Liver (tissue), 9 donors: ENCODE data around the gene GALC. TPM values are rescaled to one million over a fixed set of nuclear protein-coding genes. Genes with fewer than 3 reads are reported as not detected.
A peak's percentile ranks its signal among the peaks of the same experiment; 100 is the strongest.
"Not testable (repeated sequence)": the region's sequence is repeated elsewhere in the genome, so short reads cannot be mapped to it uniquely, and the experiment has no call there.

Experiments used
- DNase-seq: peaks from one replicate; pipeline ENCODE4 v3.0.0-alpha.2; 2017; ENCODE audit warnings: low spot score
- H3K27ac ChIP-seq, 2 donors: one replicate each; pipeline ENCODE4 v1.7.0; 2013; ENCODE audit warnings: inconsistent platforms in 2 of 2, low read length in 2 of 2, control low read depth in 1 of 2, low read depth in 1 of 2, mild to moderate bottlenecking in 1 of 2
- H3K27me3 ChIP-seq, 4 donors: one replicate each; pipeline versions ENCODE4 v1.6.1 to v1.7.0; 2013; ENCODE audit warnings: low read length in 3 of 4, inconsistent platforms in 1 of 4, mild to moderate bottlenecking in 1 of 4, moderate library complexity in 1 of 4; ENCODE audit not compliant: control insufficient read depth in 4 of 4, insufficient read depth in 4 of 4
- H3K36me3 ChIP-seq, 4 donors: one replicate each; pipeline versions ENCODE4 v1.6.1 to v1.7.0; 2013; ENCODE audit warnings: low read length in 3 of 4, mild to moderate bottlenecking in 3 of 4, low read depth in 1 of 4, moderate library complexity in 1 of 4; ENCODE audit not compliant: control insufficient read depth in 4 of 4, insufficient read depth in 3 of 4
- H3K4me1 ChIP-seq, 4 donors: one replicate each; pipeline versions ENCODE4 v1.6.1 to v1.7.0; 2013; ENCODE audit warnings: low read length in 3 of 4, mild to moderate bottlenecking in 3 of 4, moderate library complexity in 1 of 4; ENCODE audit not compliant: control insufficient read depth in 4 of 4, insufficient read depth in 4 of 4
- H3K4me3 ChIP-seq, 3 donors: one replicate each; pipeline versions ENCODE4 v1.6.1 to v1.7.0; 2013; ENCODE audit warnings: low read length in 3 of 3, control low read depth in 1 of 3, low read depth in 1 of 3, mild to moderate bottlenecking in 1 of 3
- H3K9ac ChIP-seq, 2 donors: one replicate each; pipeline ENCODE4 v1.7.0; 2013; ENCODE audit warnings: low read length in 2 of 2, mild to moderate bottlenecking in 2 of 2, moderate library complexity in 2 of 2, control low read depth in 1 of 2, low read depth in 1 of 2
- H3K9me3 ChIP-seq, 4 donors: one replicate each; pipeline versions ENCODE4 v1.6.1 to v1.7.0; 2013; ENCODE audit warnings: low read length in 3 of 4; ENCODE audit not compliant: control insufficient read depth in 4 of 4
- ATF3 ChIP-seq: IDR thresholded peaks from 2 replicates; pipeline ENCODE4 v1.6.1; 2016; ENCODE audit warnings: antibody characterized with exemption
- EGR1 ChIP-seq, 2 donors: IDR thresholded peaks; 2 replicates each; pipeline ENCODE4 v1.6.1; 2016 to 2018; ENCODE audit warnings: antibody characterized with exemption in 2 of 2, low read depth in 2 of 2
- FOXA1 ChIP-seq: IDR thresholded peaks from 2 replicates; pipeline ENCODE4 v1.6.1; 2016; ENCODE audit warnings: antibody characterized with exemption
- FOXA2 ChIP-seq: IDR thresholded peaks from 2 replicates; pipeline ENCODE4 v1.6.1; 2016; ENCODE audit warnings: antibody characterized with exemption
- GABPA ChIP-seq, 2 donors: IDR thresholded peaks in 1 of 2; conservative IDR thresholded peaks in 1 of 2; 2 replicates each; pipeline ENCODE4 v1.6.1; 2016; ENCODE audit warnings: antibody characterized with exemption in 2 of 2, mild to moderate bottlenecking in 1 of 2, moderate library complexity in 1 of 2
- HNF4A ChIP-seq, 2 donors: conservative IDR thresholded peaks; 2 replicates each; pipeline ENCODE4 v1.6.1; 2016; ENCODE audit warnings: antibody characterized with exemption in 2 of 2, mild to moderate bottlenecking in 2 of 2
- HNF4G ChIP-seq: IDR thresholded peaks from 2 replicates; pipeline ENCODE4 v1.6.1; 2016; ENCODE audit warnings: antibody characterized with exemption
- JUND ChIP-seq, 2 donors: IDR thresholded peaks; 2 replicates each; pipeline ENCODE4 v1.6.1; 2016; ENCODE audit warnings: antibody characterized with exemption in 2 of 2
- NR2F2 ChIP-seq: IDR thresholded peaks from 2 replicates; pipeline ENCODE4 v1.6.1; 2016; ENCODE audit warnings: antibody characterized with exemption
- RAD21 ChIP-seq, 2 donors: IDR thresholded peaks; 2 replicates each; pipeline ENCODE4 v1.6.1; 2016; ENCODE audit warnings: antibody characterized with exemption in 2 of 2, mild to moderate bottlenecking in 2 of 2
- REST ChIP-seq: IDR thresholded peaks from 2 replicates; pipeline ENCODE4 v1.6.1; 2016; ENCODE audit warnings: antibody characterized with exemption, mild to moderate bottlenecking
- RXRA ChIP-seq, 2 donors: IDR thresholded peaks; 2 replicates each; pipeline ENCODE4 v1.6.1; 2017 to 2018; ENCODE audit warnings: antibody characterized with exemption in 2 of 2, mild to moderate bottlenecking in 1 of 2
- SP1 ChIP-seq: IDR thresholded peaks from 2 replicates; pipeline ENCODE4 v1.6.1; 2018; ENCODE audit warnings: antibody characterized with exemption, mild to moderate bottlenecking
- TAF1 ChIP-seq: conservative IDR thresholded peaks from 2 replicates; pipeline ENCODE4 v1.6.1; 2016; ENCODE audit warnings: antibody characterized with exemption, mild to moderate bottlenecking
- YY1 ChIP-seq: IDR thresholded peaks from 2 replicates; pipeline ENCODE4 v1.6.1; 2016; ENCODE audit warnings: antibody characterized with exemption, mild to moderate bottlenecking
- WGBS: extraction: QIAGEN DNeasy Blood & Tissue Kit; methylation state at CpG from one replicate; pipeline ENCODE4 v1.1.7; 2013; 5-methylcytosine and 5-hydroxymethylcytosine counted together
- polyA plus RNA-seq, 2 donors: library from polyadenylated mRNA; stranded (reverse) in 1 of 2; unstranded in 1 of 2; fragments of 200-250 nt in 1 of 2; fragments of >200 nt in 1 of 2; fragmentation: Nextera tagmentation in 1 of 2; extraction: Ambion mirVana in 1 of 2; gene quantifications; one replicate each; pipeline versions ENCODE4 v1.2.1 to v1.2.3, GENCODE V29; 2013 to 2015
- total RNA-seq, 2 donors: library from RNA; depleted of rRNA; stranded (reverse); fragments of >200 nt; gene quantifications; one replicate each; pipeline ENCODE4 v1.2.3, GENCODE V29; 2014
- TF ChIP-seq, protein P1 (sequence below): IDR thresholded peaks from 2 replicates; pipeline ENCODE4 v1.6.1; 2016; ENCODE audit warnings: antibody characterized with exemption
- TF ChIP-seq, protein P2 (sequence below): fragments of 150-350 bp; IDR thresholded peaks from 2 replicates; pipeline ENCODE4 v1.5.1; 2017; ENCODE audit warnings: improper control_type of control experiment, low read depth, low read length; ENCODE audit not compliant: missing input control
- TF ChIP-seq, protein P3 (sequence below): IDR thresholded peaks from 2 replicates; pipeline ENCODE4 v1.6.1; 2016; ENCODE audit warnings: antibody characterized with exemption
- donor health status: healthy.
- donor health status: healthy.
- donor health status: healthy.
- donor health status: healthy.
- donor health status: healthy.

GALC gene
- total and polyA plus RNA-seq, 4 donors, result 2.8 to 20.8 (median 12.1) TPM

GRCh38 chr14:88024252-88025086, 31.5 kb upstream of the GALC start:
- TF ChIP-seq FOXA2 (peak; percentile 43), HNF4A (conservative IDR thresholded peaks at IDR 0.05) (peak in 1 of 2 donors; percentile 11), YY1 (peak; percentile 51), TAF1 (peak; percentile 18)
- DNase-seq, H3K27me3 ChIP-seq, H3K36me3 ChIP-seq, H3K9me3 ChIP-seq: not testable (repeated sequence)
- Histone ChIP-seq H3K4me1 (peaks cover 5 to 40% (median 22%) of the 10 kb centered on the region in 4 donors), H3K4me3 (peak overlapping the region; percentile 60 to 77 (median 63)), H3K9ac (peak overlapping the region; percentile 72 to 94), H3K27ac (peak overlapping the region; percentile 28 to 77)
- 21% methylated on average over 11 of the region's 11 CpGs for WGBS

DNA sequence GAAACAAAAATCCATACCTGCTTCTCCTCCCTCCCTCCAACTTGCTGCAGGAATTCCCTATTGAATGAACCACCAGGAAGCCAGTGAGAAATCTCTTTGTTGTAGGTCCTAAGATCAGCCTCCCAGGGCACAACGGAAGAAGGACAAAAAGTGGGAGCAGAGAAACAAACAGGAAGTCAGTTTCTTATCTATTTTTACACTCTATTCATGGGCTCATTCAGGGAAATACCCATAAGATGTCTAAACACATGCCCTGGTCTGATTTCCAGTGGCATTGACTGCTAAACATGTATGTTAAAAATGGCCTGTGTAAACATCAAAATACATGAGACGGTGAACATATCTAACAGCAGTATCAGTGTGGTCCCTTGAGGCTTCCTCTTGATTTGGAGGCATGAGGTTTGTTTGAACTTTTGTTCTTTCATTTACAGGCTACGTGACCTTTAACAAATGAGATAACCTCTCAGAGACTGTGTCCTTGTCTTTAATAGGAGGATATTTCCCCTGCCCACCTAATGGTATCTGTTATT, 30.7 kb upstream of the GALC start:
- no peaks in the 10 kb centered on the region for H3K9me3 ChIP-seq
- no peaks in the 10 kb centered on the region for H3K27me3 ChIP-seq
- no peak overlapping the region for H3K9ac ChIP-seq
- DNase-seq, result no peak
- H3K36me3 ChIP-seq, result no peaks in the 10 kb centered on the region
- WGBS, result 31% methylated on average over 3 of the region's 3 CpGs
- TF ChIP-seq NR2F2 (peak; percentile 54), JUND (IDR thresholded peaks at IDR 0.05) (no peak), RXRA (IDR thresholded peaks at IDR 0.05) (peak in 1 of 2 donors; percentile 10)
- TF ChIP-seq, protein P1, sequence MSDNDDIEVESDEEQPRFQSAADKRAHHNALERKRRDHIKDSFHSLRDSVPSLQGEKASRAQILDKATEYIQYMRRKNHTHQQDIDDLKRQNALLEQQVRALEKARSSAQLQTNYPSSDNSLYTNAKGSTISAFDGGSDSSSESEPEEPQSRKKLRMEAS, result peak; percentile 8
- peak overlapping the region in 1 of 2 donors; percentile 44 for H3K27ac ChIP-seq
- peaks cover 5 to 33% (median 20%) of the 10 kb centered on the region in 4 donors for H3K4me1 ChIP-seq
- no peak overlapping the region for H3K4me3 ChIP-seq

DNA sequence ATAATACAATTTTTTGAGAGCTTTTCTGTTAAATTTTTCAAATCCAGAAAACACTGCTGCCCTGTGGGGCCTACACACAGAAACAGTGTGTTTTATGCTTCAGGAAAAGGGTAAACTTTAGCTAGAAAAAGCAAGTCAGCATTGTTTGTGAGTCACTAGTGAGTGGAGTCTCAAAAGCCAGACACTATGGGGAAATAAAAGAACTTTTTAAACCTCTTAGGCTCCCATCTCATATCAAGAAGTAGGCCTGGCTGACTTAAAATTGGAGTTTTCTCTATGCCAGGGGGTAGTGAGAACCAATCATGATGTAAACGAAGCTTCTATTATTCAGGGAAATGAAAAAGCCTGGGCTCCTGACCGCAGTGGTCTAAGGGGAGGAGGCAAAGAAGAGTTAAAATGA, 24.6 kb upstream of the GALC start:
- Histone ChIP-seq H3K9ac (no peak overlapping the region), H3K36me3 (no peaks in the 10 kb centered on the region), H3K9me3 (no peaks in the 10 kb centered on the region), H3K27me3 (no peaks in the 10 kb centered on the region), H3K4me1 (peaks cover 0 to 11% (median 0%) of the 10 kb centered on the region in 4 donors), H3K4me3 (no peak overlapping the region), H3K27ac (no peak overlapping the region)
- 97% methylated on average over 2 of the region's 2 CpGs for WGBS
- TF ChIP-seq RXRA (IDR thresholded peaks at IDR 0.05), result no peak
- no peak for TF ChIP-seq TAF1
- TF ChIP-seq FOXA1, result no peak
- no peak for TF ChIP-seq REST
- no peak for TF ChIP-seq EGR1 (IDR thresholded peaks at IDR 0.05; ENCODE audit: low read depth in 2 of 2)
- TF ChIP-seq, protein P2, sequence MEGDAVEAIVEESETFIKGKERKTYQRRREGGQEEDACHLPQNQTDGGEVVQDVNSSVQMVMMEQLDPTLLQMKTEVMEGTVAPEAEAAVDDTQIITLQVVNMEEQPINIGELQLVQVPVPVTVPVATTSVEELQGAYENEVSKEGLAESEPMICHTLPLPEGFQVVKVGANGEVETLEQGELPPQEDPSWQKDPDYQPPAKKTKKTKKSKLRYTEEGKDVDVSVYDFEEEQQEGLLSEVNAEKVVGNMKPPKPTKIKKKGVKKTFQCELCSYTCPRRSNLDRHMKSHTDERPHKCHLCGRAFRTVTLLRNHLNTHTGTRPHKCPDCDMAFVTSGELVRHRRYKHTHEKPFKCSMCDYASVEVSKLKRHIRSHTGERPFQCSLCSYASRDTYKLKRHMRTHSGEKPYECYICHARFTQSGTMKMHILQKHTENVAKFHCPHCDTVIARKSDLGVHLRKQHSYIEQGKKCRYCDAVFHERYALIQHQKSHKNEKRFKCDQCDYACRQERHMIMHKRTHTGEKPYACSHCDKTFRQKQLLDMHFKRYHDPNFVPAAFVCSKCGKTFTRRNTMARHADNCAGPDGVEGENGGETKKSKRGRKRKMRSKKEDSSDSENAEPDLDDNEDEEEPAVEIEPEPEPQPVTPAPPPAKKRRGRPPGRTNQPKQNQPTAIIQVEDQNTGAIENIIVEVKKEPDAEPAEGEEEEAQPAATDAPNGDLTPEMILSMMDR, result no peak
- TF ChIP-seq RAD21 (IDR thresholded peaks at IDR 0.05), result no peak
- TF ChIP-seq GABPA (IDR thresholded peaks at IDR 0.05 in 1 of 2, conservative IDR thresholded peaks at IDR 0.05 in 1 of 2), result no peak
- no peak for TF ChIP-seq NR2F2
- no peak for TF ChIP-seq HNF4A (conservative IDR thresholded peaks at IDR 0.05)
- TF ChIP-seq, protein P1, result no peak
- no peak for TF ChIP-seq JUND (IDR thresholded peaks at IDR 0.05)
- TF ChIP-seq YY1, result no peak
- TF ChIP-seq SP1, result no peak
- TF ChIP-seq ATF3, result no peak
- no peak for TF ChIP-seq HNF4G
- TF ChIP-seq, protein P3, sequence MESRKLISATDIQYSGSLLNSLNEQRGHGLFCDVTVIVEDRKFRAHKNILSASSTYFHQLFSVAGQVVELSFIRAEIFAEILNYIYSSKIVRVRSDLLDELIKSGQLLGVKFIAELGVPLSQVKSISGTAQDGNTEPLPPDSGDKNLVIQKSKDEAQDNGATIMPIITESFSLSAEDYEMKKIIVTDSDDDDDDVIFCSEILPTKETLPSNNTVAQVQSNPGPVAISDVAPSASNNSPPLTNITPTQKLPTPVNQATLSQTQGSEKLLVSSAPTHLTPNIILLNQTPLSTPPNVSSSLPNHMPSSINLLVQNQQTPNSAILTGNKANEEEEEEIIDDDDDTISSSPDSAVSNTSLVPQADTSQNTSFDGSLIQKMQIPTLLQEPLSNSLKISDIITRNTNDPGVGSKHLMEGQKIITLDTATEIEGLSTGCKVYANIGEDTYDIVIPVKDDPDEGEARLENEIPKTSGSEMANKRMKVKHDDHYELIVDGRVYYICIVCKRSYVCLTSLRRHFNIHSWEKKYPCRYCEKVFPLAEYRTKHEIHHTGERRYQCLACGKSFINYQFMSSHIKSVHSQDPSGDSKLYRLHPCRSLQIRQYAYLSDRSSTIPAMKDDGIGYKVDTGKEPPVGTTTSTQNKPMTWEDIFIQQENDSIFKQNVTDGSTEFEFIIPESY, result no peak
- no peak for DNase-seq
